GM19452 (cell line): ENCODE measurements around the gene IPPK.
"Not testable (repeated sequence)": the region's sequence is repeated elsewhere in the genome, so short reads cannot be mapped to it uniquely, and the experiment has no call there.

Source experiments
- ATAC-seq: cut with Tn5 transposase; IDR thresholded peaks from one replicate; pipeline ENCODE4 v1.9.1; 2021; ENCODE audit not compliant: unreplicated experiment

The IPPK gene

DNA sequence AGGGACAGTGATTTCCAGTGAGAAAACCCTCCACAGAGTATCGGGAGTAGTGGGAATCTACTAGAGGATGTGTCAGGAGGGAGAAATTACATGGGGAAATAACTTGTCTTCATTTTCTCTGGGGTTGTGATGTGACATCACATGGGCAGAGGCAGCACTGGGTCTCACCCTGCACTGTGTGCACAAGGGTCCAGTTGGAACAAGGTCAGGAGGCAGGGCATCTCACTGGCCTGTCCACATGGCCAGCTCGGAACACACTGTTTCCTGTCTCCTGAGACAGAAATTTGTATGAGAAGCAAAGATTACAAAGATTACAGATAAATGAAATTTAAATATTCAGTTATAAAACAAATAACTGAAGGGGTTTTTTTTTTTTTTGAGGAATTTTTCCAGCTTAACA lies 71.5 kb downstream of the IPPK start:
- no peak for ATAC-seq

DNA sequence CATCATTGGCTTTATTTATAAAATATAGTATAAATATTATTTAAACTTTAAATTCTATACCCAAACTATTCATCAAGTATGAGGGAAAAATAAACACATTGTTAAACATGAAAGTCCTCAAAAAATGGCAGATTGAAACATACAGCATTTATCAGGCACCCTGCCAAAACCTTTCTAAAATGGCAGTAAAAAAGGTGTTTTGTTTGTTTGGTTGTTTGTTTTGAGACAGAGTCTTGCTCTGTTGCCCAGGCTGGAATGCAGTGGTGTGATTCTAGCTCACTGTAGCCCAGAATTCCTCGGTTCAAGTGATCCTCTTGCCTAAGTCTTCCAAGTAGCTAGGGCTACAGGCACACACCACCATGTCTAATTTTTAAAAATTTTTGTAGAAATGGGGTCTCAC lies 74.0 kb downstream of the IPPK start:
- ATAC-seq = no peak

DNA sequence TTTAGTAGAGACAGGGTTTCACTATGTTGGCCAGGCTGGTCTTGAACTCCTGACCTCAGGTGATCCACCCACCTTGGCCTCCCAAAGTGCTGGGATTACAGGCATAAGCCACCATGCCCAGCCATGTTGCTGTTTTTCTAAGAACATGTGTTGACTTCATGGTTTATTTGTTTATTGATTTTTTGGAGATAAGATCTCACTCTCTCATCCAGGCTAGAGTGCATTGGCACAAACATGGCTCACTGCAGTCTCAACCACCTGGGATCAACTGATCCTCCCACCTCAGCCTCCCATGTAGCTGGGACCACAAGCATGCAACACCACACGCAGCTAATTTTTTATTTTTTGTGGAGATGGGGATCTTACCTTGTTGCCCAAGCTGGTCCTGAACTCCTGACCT lies 74.9 kb downstream of the IPPK start:
- ATAC-seq = not testable (repeated sequence)

DNA sequence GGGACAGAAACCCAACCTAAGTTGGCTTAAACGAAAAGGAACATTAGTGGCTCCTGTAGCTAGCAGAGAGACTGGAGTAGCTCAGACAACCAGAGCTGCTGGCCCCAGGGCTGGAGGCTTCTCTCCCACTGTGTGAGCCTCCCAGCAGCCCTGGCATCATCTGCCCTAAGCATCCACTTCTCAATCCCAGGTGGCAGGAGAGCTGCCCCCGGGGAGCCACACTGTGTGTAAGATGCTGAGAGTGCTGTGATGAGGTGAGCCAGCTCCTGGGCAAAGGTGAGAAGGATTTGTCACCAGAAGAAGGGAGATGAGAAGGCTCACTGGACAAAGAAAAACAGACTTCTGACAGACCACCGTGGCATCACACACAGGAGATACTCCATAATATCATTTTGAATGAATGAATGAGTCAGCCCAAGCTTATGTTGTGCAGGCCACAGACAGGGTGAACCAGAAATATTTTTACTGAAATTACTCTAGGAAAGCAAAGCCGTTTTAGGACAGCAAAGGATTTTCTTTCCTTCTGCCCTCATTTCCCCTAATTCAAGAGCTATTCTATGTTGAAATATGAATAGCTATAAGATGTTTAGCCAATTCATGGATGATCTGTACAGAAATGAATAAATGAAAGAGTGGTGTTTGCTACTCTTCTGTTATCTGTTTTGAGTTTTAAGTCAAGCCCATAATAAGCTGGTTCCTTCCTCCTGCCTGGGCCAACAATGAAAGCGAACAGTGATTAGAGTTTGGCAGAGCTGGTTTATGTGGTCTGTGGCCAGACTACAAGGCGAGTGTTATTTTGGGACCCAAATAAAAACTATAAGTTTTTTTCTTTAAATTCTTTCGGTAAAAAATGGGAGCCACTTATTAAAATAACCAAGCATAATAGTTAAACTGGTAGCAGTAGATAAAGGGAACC lies 76.7 kb downstream of the IPPK start:
- no peak for ATAC-seq

DNA sequence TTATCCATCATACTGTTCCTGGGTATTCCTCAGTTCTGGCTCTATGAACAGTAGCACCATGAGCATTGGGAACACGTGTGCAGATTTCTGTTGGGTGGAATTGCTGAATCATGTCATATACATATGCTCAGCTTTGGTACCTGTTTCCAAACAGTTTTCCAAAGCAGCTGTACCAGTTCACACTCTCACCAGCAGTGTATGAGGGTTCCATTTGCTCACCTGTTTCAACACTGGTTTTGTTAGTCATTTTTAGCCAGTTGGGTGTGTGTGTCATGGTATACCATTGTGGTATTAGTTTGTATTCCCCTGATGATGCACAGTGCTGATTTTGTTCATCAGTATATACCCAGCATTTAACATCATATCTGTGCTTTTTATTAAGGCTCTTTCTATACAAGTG lies 77.4 kb downstream of the IPPK start:
- no peak for ATAC-seq

DNA sequence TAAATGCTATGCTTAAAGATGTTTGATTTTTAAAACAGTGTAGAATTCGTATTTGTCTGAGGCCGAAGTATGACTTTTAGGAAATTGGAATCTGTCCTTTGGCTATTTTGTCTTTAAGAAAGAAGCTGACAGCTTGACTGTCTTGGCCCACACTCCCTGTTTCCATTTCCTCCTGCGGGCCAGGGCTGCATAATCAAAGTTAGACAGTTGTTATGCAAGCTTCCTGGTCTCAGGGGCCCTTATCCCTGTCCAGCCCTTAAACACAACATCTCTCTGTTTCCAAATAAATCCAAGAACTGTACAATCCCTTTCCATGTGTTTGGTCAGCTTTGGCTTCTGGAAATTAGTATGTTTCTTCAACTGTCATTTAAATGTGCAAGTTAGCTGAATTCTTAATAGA lies 79.6 kb downstream of the IPPK start:
- no peak for ATAC-seq

DNA sequence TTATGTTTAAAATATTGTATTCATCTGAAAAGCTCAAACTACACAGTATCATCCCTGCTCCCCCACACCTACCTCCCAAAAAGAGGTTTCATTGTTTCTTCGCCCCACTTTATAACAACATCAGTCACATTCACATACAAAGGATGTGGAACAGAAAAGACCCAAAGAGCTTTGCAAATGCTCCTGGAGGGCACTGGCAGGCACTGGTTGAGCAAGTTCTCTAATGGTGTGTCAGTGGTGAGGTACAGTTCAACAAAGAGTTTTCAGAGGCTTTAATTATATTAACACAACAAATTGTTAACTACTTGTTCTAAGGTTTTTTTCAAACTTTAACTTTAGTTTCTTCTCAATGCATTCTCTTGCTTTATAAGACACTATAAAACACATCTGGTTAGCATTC lies 80.0 kb downstream of the IPPK start:
- no peak for ATAC-seq

DNA sequence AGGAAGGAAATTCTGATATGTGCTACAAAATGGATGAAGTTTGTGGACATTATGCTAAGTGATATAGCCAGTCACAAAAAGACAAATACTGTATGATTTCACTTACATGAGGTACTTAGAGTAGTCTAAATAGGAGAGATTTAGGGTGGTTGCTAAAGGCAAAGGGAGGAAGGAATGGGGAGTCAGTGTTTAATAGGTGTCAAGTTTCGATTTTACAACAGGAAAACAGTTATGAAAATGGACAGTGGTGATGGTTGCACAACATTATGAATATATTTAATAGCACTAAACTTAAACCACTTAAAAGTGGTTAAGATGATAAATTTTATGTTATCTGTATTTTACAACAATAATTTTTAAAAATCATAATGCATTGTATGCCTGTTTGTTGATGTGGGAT lies 93.8 kb downstream of the IPPK start:
- no peak for ATAC-seq

DNA sequence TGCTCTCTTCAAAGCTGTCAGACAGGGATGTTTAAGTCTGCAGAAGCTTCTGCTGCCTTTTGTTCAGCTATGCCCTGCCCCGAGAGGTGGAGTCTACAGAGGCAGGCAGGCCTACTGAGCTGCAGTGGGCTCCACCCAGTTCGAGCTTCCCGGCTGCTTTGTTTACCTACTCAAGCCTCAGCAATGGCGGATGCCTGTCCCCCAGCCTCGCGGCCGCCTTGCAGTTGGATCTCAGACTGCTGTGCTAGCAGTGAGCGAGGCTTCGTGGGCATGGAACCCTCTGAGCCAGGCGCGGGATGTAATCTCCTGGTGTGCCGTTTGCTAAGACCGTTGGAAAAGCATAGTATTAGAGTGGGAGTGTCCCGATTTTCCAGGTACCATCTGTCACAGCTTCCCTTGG lies 96.3 kb downstream of the IPPK start:
- ATAC-seq = not testable (repeated sequence)

DNA sequence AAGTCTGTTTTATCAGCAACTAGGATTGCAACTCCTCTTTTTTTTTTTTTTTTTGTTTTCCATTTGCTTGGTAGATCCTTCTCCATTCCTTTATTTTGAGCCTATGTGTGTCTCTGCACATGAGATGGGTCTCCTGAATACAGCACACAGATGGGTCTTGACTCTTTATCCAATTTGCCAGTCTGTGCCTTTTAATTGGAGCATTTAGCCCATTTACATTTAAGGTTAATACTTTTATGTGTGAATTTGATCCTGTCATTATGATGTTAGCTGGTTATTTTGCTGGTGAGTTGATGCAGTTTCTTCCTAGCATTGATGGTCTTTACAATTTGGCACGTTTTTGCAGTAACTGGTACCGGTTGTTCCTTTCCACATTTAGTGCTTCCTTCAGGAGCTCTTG lies 98.1 kb downstream of the IPPK start:
- not testable (repeated sequence) for ATAC-seq

DNA sequence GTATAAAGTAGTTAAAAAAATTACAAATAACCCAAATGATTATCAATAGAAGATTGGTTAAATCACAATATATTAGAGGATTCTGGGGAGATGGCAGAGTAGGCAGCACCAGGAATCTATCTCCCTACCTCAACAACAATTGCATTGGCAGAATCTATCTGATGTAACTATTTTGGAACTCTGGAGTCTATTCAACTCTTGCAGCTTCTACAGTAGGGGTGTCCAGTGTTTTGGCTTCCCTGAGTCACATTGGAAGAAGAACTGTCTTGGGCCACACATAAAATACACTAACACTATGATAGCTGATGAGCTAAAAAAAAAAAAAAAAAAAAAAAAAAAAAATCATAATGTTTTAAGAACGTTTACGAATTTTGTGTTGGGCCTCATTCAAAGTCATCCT lies 104.9 kb downstream of the IPPK start:
- no peak for ATAC-seq

DNA sequence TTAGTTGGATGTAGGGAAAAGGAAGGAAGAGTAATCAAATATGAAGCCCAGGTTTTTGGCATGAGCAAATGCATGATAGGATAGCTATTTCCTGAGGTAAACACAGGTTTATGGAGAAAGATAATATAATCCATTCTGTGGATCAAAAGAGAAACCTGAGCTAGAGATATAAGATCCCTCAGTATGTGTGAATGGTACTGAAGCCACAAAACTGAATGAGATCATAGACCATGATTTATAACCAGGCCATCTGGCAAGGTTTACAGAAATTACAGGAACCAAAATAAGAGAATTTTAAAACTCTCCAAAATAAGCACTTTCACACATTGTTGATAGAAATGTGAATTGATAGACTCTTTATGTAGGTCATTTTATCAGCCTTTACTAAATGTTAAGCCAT lies 105.4 kb downstream of the IPPK start:
- ATAC-seq = no peak
